ENCODE results near the gene APPBP2.

The APPBP2 gene

DNA sequence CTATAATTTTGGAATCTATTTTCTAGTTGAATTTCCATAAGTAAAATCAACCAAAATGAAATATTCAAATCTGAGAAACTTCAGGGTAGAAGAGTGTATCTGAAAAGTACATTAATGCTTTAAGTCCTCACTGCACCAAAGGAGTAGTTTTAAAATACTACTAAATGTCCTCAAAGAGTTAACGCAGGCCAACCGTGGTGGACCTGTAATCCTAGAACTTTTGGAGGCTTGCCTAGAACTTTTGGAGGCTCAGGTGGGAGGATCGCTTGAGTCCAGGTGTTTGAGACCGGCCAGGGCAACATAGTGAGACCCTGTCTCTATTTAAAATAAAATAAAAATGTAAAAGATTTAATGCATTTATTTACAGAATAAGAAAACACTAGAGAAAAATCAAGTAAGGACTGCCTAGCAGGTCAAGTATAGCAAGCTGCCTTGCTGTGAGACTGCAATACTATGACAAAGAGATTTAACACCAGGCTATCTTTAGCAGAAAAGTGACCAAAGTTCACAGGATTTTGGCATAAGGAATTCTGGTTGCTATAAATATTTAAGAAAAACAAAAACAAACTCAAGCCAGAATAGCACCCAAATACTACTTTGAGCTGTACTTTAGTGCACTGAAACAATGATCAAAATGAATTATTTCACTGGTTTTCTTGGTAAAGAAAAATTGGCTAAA is 62.7 kb downstream of the APPBP2 start:
- no peak for TF ChIP-seq TCF12 (IDR thresholded peaks at IDR 0.05; ENCODE audit: low read depth)
- TF ChIP-seq ZBTB7A (IDR thresholded peaks at IDR 0.05; ENCODE audit: low read depth) = no peak
- no peak for TF ChIP-seq TAF1 (IDR thresholded peaks at IDR 0.05; ENCODE audit: low read depth)
- no peak for TF ChIP-seq YY1 (IDR thresholded peaks at IDR 0.05; ENCODE audit: low read depth)
- TF ChIP-seq RAD21 (IDR thresholded peaks at IDR 0.05; ENCODE audit: low read depth) = no peak
- TF ChIP-seq, protein P1, sequence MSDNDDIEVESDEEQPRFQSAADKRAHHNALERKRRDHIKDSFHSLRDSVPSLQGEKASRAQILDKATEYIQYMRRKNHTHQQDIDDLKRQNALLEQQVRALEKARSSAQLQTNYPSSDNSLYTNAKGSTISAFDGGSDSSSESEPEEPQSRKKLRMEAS (IDR thresholded peaks at IDR 0.05) = no peak
- TF ChIP-seq USF1 (IDR thresholded peaks at IDR 0.05) = no peak
- no peak for TF ChIP-seq NFIC (IDR thresholded peaks at IDR 0.05)
- no peak for TF ChIP-seq TEAD4 (IDR thresholded peaks at IDR 0.05)
- TF ChIP-seq, protein P2, sequence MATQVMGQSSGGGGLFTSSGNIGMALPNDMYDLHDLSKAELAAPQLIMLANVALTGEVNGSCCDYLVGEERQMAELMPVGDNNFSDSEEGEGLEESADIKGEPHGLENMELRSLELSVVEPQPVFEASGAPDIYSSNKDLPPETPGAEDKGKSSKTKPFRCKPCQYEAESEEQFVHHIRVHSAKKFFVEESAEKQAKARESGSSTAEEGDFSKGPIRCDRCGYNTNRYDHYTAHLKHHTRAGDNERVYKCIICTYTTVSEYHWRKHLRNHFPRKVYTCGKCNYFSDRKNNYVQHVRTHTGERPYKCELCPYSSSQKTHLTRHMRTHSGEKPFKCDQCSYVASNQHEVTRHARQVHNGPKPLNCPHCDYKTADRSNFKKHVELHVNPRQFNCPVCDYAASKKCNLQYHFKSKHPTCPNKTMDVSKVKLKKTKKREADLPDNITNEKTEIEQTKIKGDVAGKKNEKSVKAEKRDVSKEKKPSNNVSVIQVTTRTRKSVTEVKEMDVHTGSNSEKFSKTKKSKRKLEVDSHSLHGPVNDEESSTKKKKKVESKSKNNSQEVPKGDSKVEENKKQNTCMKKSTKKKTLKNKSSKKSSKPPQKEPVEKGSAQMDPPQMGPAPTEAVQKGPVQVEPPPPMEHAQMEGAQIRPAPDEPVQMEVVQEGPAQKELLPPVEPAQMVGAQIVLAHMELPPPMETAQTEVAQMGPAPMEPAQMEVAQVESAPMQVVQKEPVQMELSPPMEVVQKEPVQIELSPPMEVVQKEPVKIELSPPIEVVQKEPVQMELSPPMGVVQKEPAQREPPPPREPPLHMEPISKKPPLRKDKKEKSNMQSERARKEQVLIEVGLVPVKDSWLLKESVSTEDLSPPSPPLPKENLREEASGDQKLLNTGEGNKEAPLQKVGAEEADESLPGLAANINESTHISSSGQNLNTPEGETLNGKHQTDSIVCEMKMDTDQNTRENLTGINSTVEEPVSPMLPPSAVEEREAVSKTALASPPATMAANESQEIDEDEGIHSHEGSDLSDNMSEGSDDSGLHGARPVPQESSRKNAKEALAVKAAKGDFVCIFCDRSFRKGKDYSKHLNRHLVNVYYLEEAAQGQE (IDR thresholded peaks at IDR 0.05; ENCODE audit: low read depth) = no peak
- no peak for TF ChIP-seq CEBPB (IDR thresholded peaks at IDR 0.05)
- TF ChIP-seq FOXM1 (IDR thresholded peaks at IDR 0.05; ENCODE audit: borderline replicate concordance, low read depth) = no peak

- TF ChIP-seq EGR1 (IDR thresholded peaks at IDR 0.05) (no peak), EP300 (IDR thresholded peaks at IDR 0.05; ENCODE audit: borderline replicate concordance) (no peak), RAD21 (IDR thresholded peaks at IDR 0.05; ENCODE audit: low read depth) (no peak), YY1 (IDR thresholded peaks at IDR 0.05; ENCODE audit: low read depth) (no peak), CREB1 (IDR thresholded peaks at IDR 0.05; ENCODE audit: low read depth) (no peak)
- TF ChIP-seq, protein P1 (IDR thresholded peaks at IDR 0.05) = no peak
Observed at GRCh38 chr17:60461584-60461983, 64.5 kb downstream of the APPBP2 start.

GRCh38 chr17:60457148-60457547 is 68.9 kb downstream of the APPBP2 start:
- TF ChIP-seq CEBPB (IDR thresholded peaks at IDR 0.05) = no peak
- TF ChIP-seq TCF12 (IDR thresholded peaks at IDR 0.05; ENCODE audit: low read depth) = no peak
- TF ChIP-seq EP300 (IDR thresholded peaks at IDR 0.05; ENCODE audit: borderline replicate concordance) = no peak
- TF ChIP-seq, protein P1 (IDR thresholded peaks at IDR 0.05) = no peak
- no peak for TF ChIP-seq YY1 (IDR thresholded peaks at IDR 0.05; ENCODE audit: low read depth)
- no peak for TF ChIP-seq ZBTB7A (IDR thresholded peaks at IDR 0.05; ENCODE audit: low read depth)
- TF ChIP-seq TAF1 (IDR thresholded peaks at IDR 0.05; ENCODE audit: low read depth) = no peak
- TF ChIP-seq EGR1 (IDR thresholded peaks at IDR 0.05) = no peak
- no peak for TF ChIP-seq RAD21 (IDR thresholded peaks at IDR 0.05; ENCODE audit: low read depth)
- no peak for TF ChIP-seq TEAD4 (IDR thresholded peaks at IDR 0.05)
- TF ChIP-seq, protein P2 (IDR thresholded peaks at IDR 0.05; ENCODE audit: low read depth) = no peak
- no peak for TF ChIP-seq CREB1 (IDR thresholded peaks at IDR 0.05; ENCODE audit: low read depth)
- TF ChIP-seq NFIC (IDR thresholded peaks at IDR 0.05) = no peak
- TF ChIP-seq FOXM1 (IDR thresholded peaks at IDR 0.05; ENCODE audit: borderline replicate concordance, low read depth) = no peak
- no peak for TF ChIP-seq USF1 (IDR thresholded peaks at IDR 0.05)

DNA sequence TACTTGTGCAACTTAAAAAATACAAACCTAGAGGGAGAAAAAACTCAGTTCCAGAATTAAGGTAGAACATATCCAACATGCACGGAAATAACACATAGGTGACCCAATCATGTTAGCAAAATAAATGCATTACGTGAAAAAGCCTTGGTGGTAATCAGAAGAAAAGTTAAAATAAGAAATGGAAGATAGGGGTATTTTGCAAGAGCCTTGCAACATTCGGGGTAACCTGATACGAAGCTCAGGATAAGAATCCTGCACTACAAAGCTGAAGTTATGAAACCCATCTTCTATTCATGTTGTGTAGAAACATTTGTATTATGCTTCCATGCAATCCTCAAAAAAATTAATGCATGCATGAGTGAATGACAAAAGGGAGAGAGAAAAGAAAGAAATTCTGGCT is 70.7 kb downstream of the APPBP2 start:
- no peak for TF ChIP-seq USF1 (IDR thresholded peaks at IDR 0.05)
- TF ChIP-seq ZBTB7A (IDR thresholded peaks at IDR 0.05; ENCODE audit: low read depth) = no peak
- TF ChIP-seq FOXM1 (IDR thresholded peaks at IDR 0.05; ENCODE audit: borderline replicate concordance, low read depth) = no peak
- no peak for TF ChIP-seq NFIC (IDR thresholded peaks at IDR 0.05)
- TF ChIP-seq CREB1 (IDR thresholded peaks at IDR 0.05; ENCODE audit: low read depth) = no peak
- TF ChIP-seq TEAD4 (IDR thresholded peaks at IDR 0.05) = no peak
- TF ChIP-seq, protein P1 (IDR thresholded peaks at IDR 0.05) = no peak
- no peak for TF ChIP-seq RAD21 (IDR thresholded peaks at IDR 0.05; ENCODE audit: low read depth)
- no peak for TF ChIP-seq TAF1 (IDR thresholded peaks at IDR 0.05; ENCODE audit: low read depth)
- no peak for TF ChIP-seq EGR1 (IDR thresholded peaks at IDR 0.05)
- TF ChIP-seq, protein P2 (IDR thresholded peaks at IDR 0.05; ENCODE audit: low read depth) = no peak
- TF ChIP-seq YY1 (IDR thresholded peaks at IDR 0.05; ENCODE audit: low read depth) = no peak
- TF ChIP-seq TCF12 (IDR thresholded peaks at IDR 0.05; ENCODE audit: low read depth) = no peak
- no peak for TF ChIP-seq EP300 (IDR thresholded peaks at IDR 0.05; ENCODE audit: borderline replicate concordance)
- TF ChIP-seq CEBPB (IDR thresholded peaks at IDR 0.05) = no peak
